ELF-1 (cell line): ENCODE measurements around the gene CARF.

Experiments
- DNase-seq: peaks from one replicate; pipeline ENCODE4 v3.0.0-alpha.2; 2016; ENCODE audit warnings: low read depth, low spot score

The CARF gene

GRCh38 chr2:203018181-203018580 lies 106.1 kb downstream of the CARF start:
- no peak for DNase-seq

GRCh38 chr2:203019142-203019541 lies 107.1 kb downstream of the CARF start:
- no peak for DNase-seq

GRCh38 chr2:203021991-203022390 lies 109.9 kb downstream of the CARF start:
- DNase-seq: no peak

GRCh38 chr2:203022751-203023150 lies 110.7 kb downstream of the CARF start:
- no peak for DNase-seq

GRCh38 chr2:203025592-203025991 lies 113.5 kb downstream of the CARF start:
- DNase-seq: no peak

GRCh38 chr2:203030545-203030944 lies 118.5 kb downstream of the CARF start:
- DNase-seq: no peak

GRCh38 chr2:203030991-203031390 lies 118.9 kb downstream of the CARF start:
- no peak for DNase-seq

- no peak for DNase-seq
Observed at GRCh38 chr2:203033395-203033794, 121.3 kb downstream of the CARF start.

GRCh38 chr2:203035879-203036470 lies 123.9 kb downstream of the CARF start:
- DNase-seq: no peak
